HepG2 (cell line): ENCODE data around the gene PPP1CA. TPM values are rescaled to one million over a fixed set of nuclear protein-coding genes. Genes with fewer than 3 reads are reported as not detected.

ENCODE experiments used
- BRF2 ChIP-seq: sonication (generic); formaldehyde crosslinking; IDR thresholded peaks from 2 replicates; pipeline ENCODE4 v1.8.1; 2022; ENCODE audit warnings: mild to moderate bottlenecking, missing genetic modification reagents
- FOXJ3 ChIP-seq: sonication (generic); formaldehyde crosslinking; IDR thresholded peaks from 2 replicates; pipeline ENCODE4 v1.4.0; 2020; ENCODE audit warnings: missing genetic modification reagents, mild to moderate bottlenecking, borderline replicate concordance
- FOXM1 ChIP-seq: sonication (generic); formaldehyde crosslinking; IDR thresholded peaks from 2 replicates; pipeline ENCODE4 v1.5.0; 2020; ENCODE audit warnings: missing genetic modification reagents
- HBP1 ChIP-seq: IDR thresholded peaks from 2 replicates; pipeline ENCODE4 v1.6.1; 2016; ENCODE audit warnings: low read depth, control low read depth
- MAFG ChIP-seq: sonication (generic); formaldehyde crosslinking; IDR thresholded peaks from 2 replicates; pipeline ENCODE4 v1.5.1; 2020; ENCODE audit warnings: mild to moderate bottlenecking, missing genetic modification reagents
- MXD4 ChIP-seq: IDR thresholded peaks from 2 replicates; pipeline ENCODE4 v1.6.1; 2016; ENCODE audit warnings: mild to moderate bottlenecking, missing biosample characterization, missing genetic modification reagents
- PLSCR1 ChIP-seq: sonication (generic); formaldehyde crosslinking; IDR thresholded peaks from 2 replicates; pipeline ENCODE4 v1.5.0; 2020; ENCODE audit warnings: missing genetic modification reagents, mild to moderate bottlenecking, borderline replicate concordance
- POGK ChIP-seq: sonication (generic); formaldehyde crosslinking; conservative IDR thresholded peaks from 2 replicates; pipeline ENCODE4 v1.8.0; 2022; ENCODE audit warnings: mild to moderate bottlenecking, moderate library complexity, missing genetic modification reagents
- POLR2A ChIP-seq, 2 experiments: IDR thresholded peaks; 2 replicates each; pipeline ENCODE4 v1.6.1; 2011; ENCODE audit warnings: low read depth in 2 of 2, low read length in 2 of 2, mild to moderate bottlenecking in 1 of 2, moderate library complexity in 1 of 2; ENCODE audit not compliant: insufficient read depth in 1 of 2
- REPIN1 ChIP-seq: sonication (generic); formaldehyde crosslinking; IDR thresholded peaks from 2 replicates; pipeline ENCODE4 v1.8.0; 2022; ENCODE audit warnings: missing genetic modification reagents, low read depth, mild to moderate bottlenecking, borderline replicate concordance
- RFX3 ChIP-seq: IDR thresholded peaks from 2 replicates; pipeline ENCODE4 v1.6.1; 2016; ENCODE audit warnings: missing biosample characterization, missing genetic modification reagents
- SP2 ChIP-seq: sonication (generic); formaldehyde crosslinking; IDR thresholded peaks from 2 replicates; pipeline ENCODE4 v1.5.1; 2020; ENCODE audit warnings: mild to moderate bottlenecking, missing genetic modification reagents
- ZHX1 ChIP-seq: sonication (generic); formaldehyde crosslinking; IDR thresholded peaks from 2 replicates; pipeline ENCODE4 v1.8.1; 2022; ENCODE audit warnings: low read depth, mild to moderate bottlenecking, missing genetic modification reagents
- ZMAT5 ChIP-seq: sonication (generic); formaldehyde crosslinking; IDR thresholded peaks from 2 replicates; pipeline ENCODE4 v1.5.0; 2020; ENCODE audit warnings: mild to moderate bottlenecking, low read depth, missing genetic modification reagents, borderline replicate concordance
- ZNF33A ChIP-seq: sonication (generic); formaldehyde crosslinking; IDR thresholded peaks from 2 replicates; pipeline ENCODE4 v1.5.1; 2020; ENCODE audit warnings: missing genetic modification reagents, mild to moderate bottlenecking, moderate library complexity, borderline replicate concordance
- ZNF703 ChIP-seq: sonication (generic); formaldehyde crosslinking; IDR thresholded peaks from 2 replicates; pipeline ENCODE4 v1.5.1; 2020; ENCODE audit warnings: missing genetic modification reagents, mild to moderate bottlenecking, moderate library complexity, borderline replicate concordance
- polyA plus RNA-seq, 8 experiments: library from polyadenylated mRNA; depleted of rRNA in 3 of 8; stranded (reverse) in 7 of 8; unstranded in 1 of 8; fragments of >200 nt; fragmentation: Illumina TruSeq in 4 of 8; extraction: Trizol in 4 of 8; gene quantifications; 2 replicates each; pipeline versions ENCODE4 v1.2.1 to v1.2.3, GENCODE V29; 2011 to 2016; ENCODE audit warnings: low read depth in 4 of 8, missing spikeins in 1 of 8, mixed read lengths in 1 of 8; ENCODE audit not compliant: insufficient read depth in 1 of 8
- total RNA-seq, 5 experiments: library from RNA; depleted of rRNA; stranded (reverse); fragments of >200 nt; fragmentation: Illumina TruSeq; extraction: Trizol; gene quantifications; 2 replicates each; pipeline ENCODE4 v1.2.3, GENCODE V29; 2016; ENCODE audit warnings: low read depth in 1 of 5

The PPP1CA gene
- total and polyA plus RNA-seq, 2 of the 13 experiments (the other 11 are each of a cell fraction or from before 2014, with no cell fraction given), result 149 to 170 TPM

GRCh38 chr11:67391304-67392182 is 10.1 kb downstream of the PPP1CA start, which contains the start of gene RAD9A (continued):
- TF ChIP-seq BRF2 (CRISPR knock-in tag) (peak; percentile 87), POLR2A (IDR thresholded peaks at IDR 0.05; ENCODE audit: insufficient read depth in 1 of 2, low read depth in 2 of 2, low read length in 2 of 2) (peak; percentile 84 to 95), ZMAT5 (CRISPR knock-in tag) (no peak), POGK (0 out of 2 replicates have a peak, but pooled peaks have one; percentile 67), HBP1 (peak; percentile 88), ZNF703 (CRISPR knock-in tag) (no peak), ZHX1 (CRISPR knock-in tag) (no peak), ZNF33A (CRISPR knock-in tag) (no peak), SP2 (peak; percentile 62), RFX3 (no peak), PLSCR1 (CRISPR knock-in tag) (no peak), MXD4 (peak; percentile 89), FOXM1 (CRISPR knock-in tag) (no peak), REPIN1 (peak; percentile 83), MAFG (CRISPR knock-in tag) (no peak), FOXJ3 (no peak)
